ENCODE measurements around the gene HNRNPH1. TPM values are rescaled to one million over a fixed set of nuclear protein-coding genes. Genes with fewer than 3 reads are reported as not detected.
A peak's percentile ranks its signal among the peaks of the same experiment; 100 is the strongest.

Gene HNRNPH1
- total and polyA plus RNA-seq, 2 of the 8 experiments (the other 6 are each of a cell fraction or from before 2014, with no cell fraction given): 170 to 735 TPM

DNA sequence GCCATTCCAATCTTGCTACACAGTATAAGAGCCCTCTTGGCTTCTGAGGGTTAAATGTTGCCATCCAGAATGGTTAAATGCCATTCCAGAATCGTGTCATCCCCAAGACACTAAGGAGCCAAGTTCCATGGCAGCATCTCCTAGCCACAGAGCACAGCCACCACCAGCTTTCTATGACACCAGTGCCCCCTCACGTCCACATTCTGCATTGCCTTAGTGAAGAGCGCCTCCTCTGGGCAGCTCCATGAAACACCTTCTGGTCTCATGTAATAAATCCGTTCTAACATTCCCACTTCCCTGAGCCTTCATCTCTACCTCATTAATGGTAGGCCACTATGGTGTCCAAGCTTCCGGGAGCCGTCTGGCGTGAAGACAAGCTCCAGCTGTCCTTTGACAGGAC is 44.9 kb upstream of the HNRNPH1 start (continued):
- TF ChIP-seq, protein P1, sequence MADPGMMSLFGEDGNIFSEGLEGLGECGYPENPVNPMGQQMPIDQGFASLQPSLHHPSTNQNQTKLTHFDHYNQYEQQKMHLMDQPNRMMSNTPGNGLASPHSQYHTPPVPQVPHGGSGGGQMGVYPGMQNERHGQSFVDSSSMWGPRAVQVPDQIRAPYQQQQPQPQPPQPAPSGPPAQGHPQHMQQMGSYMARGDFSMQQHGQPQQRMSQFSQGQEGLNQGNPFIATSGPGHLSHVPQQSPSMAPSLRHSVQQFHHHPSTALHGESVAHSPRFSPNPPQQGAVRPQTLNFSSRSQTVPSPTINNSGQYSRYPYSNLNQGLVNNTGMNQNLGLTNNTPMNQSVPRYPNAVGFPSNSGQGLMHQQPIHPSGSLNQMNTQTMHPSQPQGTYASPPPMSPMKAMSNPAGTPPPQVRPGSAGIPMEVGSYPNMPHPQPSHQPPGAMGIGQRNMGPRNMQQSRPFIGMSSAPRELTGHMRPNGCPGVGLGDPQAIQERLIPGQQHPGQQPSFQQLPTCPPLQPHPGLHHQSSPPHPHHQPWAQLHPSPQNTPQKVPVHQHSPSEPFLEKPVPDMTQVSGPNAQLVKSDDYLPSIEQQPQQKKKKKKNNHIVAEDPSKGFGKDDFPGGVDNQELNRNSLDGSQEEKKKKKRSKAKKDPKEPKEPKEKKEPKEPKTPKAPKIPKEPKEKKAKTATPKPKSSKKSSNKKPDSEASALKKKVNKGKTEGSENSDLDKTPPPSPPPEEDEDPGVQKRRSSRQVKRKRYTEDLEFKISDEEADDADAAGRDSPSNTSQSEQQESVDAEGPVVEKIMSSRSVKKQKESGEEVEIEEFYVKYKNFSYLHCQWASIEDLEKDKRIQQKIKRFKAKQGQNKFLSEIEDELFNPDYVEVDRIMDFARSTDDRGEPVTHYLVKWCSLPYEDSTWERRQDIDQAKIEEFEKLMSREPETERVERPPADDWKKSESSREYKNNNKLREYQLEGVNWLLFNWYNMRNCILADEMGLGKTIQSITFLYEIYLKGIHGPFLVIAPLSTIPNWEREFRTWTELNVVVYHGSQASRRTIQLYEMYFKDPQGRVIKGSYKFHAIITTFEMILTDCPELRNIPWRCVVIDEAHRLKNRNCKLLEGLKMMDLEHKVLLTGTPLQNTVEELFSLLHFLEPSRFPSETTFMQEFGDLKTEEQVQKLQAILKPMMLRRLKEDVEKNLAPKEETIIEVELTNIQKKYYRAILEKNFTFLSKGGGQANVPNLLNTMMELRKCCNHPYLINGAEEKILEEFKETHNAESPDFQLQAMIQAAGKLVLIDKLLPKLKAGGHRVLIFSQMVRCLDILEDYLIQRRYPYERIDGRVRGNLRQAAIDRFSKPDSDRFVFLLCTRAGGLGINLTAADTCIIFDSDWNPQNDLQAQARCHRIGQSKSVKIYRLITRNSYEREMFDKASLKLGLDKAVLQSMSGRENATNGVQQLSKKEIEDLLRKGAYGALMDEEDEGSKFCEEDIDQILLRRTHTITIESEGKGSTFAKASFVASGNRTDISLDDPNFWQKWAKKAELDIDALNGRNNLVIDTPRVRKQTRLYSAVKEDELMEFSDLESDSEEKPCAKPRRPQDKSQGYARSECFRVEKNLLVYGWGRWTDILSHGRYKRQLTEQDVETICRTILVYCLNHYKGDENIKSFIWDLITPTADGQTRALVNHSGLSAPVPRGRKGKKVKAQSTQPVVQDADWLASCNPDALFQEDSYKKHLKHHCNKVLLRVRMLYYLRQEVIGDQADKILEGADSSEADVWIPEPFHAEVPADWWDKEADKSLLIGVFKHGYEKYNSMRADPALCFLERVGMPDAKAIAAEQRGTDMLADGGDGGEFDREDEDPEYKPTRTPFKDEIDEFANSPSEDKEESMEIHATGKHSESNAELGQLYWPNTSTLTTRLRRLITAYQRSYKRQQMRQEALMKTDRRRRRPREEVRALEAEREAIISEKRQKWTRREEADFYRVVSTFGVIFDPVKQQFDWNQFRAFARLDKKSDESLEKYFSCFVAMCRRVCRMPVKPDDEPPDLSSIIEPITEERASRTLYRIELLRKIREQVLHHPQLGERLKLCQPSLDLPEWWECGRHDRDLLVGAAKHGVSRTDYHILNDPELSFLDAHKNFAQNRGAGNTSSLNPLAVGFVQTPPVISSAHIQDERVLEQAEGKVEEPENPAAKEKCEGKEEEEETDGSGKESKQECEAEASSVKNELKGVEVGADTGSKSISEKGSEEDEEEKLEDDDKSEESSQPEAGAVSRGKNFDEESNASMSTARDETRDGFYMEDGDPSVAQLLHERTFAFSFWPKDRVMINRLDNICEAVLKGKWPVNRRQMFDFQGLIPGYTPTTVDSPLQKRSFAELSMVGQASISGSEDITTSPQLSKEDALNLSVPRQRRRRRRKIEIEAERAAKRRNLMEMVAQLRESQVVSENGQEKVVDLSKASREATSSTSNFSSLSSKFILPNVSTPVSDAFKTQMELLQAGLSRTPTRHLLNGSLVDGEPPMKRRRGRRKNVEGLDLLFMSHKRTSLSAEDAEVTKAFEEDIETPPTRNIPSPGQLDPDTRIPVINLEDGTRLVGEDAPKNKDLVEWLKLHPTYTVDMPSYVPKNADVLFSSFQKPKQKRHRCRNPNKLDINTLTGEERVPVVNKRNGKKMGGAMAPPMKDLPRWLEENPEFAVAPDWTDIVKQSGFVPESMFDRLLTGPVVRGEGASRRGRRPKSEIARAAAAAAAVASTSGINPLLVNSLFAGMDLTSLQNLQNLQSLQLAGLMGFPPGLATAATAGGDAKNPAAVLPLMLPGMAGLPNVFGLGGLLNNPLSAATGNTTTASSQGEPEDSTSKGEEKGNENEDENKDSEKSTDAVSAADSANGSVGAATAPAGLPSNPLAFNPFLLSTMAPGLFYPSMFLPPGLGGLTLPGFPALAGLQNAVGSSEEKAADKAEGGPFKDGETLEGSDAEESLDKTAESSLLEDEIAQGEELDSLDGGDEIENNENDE (IDR thresholded peaks at IDR 0.05; ENCODE audit: insufficient replicate concordance, low read length): no peak
- TF ChIP-seq EGR1 (IDR thresholded peaks at IDR 0.05; ENCODE audit: borderline replicate concordance, low read depth, low read length): 0 out of 2 replicates have a peak, but pooled peaks have one; percentile 17
- TF ChIP-seq KDM5A (IDR thresholded peaks at IDR 0.05; ENCODE audit: low read length): no peak
- no peak for TF ChIP-seq SRF (IDR thresholded peaks at IDR 0.05; ENCODE audit: low read depth, low read length)
- TF ChIP-seq SP4 (IDR thresholded peaks at IDR 0.05; ENCODE audit: low read length): no peak
- 0 out of 2 replicates have a peak, but pooled peaks have one; percentile 36 for TF ChIP-seq CREB1 (IDR thresholded peaks at IDR 0.05)
- TF ChIP-seq, protein P2, sequence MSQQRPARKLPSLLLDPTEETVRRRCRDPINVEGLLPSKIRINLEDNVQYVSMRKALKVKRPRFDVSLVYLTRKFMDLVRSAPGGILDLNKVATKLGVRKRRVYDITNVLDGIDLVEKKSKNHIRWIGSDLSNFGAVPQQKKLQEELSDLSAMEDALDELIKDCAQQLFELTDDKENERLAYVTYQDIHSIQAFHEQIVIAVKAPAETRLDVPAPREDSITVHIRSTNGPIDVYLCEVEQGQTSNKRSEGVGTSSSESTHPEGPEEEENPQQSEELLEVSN (IDR thresholded peaks at IDR 0.05): no peak
- no peak for TF ChIP-seq GTF2F1 (IDR thresholded peaks at IDR 0.05; ENCODE audit: borderline replicate concordance, low read depth, low read length)
- no peak for TF ChIP-seq HDAC2 (IDR thresholded peaks at IDR 0.05; ENCODE audit: borderline replicate concordance in 1 of 2, low read depth in 2 of 2, low read length in 2 of 2)
- TF ChIP-seq KDM1A (IDR thresholded peaks at IDR 0.05; ENCODE audit: borderline replicate concordance, low read length): peak; percentile 35; the same call in 1 of the 2 replicates
- TF ChIP-seq ZNF274 (IDR thresholded peaks at IDR 0.05; ENCODE audit: borderline replicate concordance, extremely low read depth, low read length): no peak
- no peak for TF ChIP-seq SIRT6 (IDR thresholded peaks at IDR 0.05; ENCODE audit: low read length)

Measured in H1 (cell line).